Measurements from ENCODE around the gene GLIS1. TPM values are rescaled to one million over a fixed set of nuclear protein-coding genes. Genes with fewer than 3 reads are reported as not detected.

GLIS1 gene
- polyA plus RNA-seq, 10 donors = 0.13 to 1.6 (median 0.26) TPM; not detected in 5

DNA sequence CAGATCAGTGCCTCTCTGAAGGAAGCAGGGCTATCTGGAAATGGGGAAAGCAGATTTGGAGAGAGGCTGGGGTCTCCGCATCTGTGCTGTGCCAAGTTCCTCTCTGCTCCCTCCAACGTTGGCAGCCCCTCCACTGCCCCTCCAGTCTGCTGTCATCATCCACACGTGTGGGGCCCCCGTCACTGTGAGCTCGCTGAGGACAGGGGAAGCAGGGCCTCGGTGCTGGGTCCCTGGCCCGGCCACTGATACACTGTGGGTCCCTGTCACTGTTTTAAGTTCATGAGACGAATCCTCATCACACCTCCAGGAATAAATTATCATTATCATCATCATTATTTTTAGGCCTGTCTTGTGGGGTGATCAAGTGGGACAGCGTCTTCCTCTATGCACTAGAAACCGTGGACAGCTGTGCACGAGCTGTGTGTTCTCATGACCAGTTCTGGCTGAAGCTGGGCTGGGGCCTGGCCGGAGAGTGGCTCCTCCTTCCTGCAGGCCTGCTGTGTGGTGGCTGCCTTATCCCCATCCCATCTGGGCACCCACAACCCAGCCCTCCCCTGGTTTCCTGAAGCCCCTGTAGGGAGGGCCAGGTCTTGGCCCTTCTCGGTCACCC lies 227.5 kb downstream of the GLIS1 start:
- no peak for DNase-seq

DNA sequence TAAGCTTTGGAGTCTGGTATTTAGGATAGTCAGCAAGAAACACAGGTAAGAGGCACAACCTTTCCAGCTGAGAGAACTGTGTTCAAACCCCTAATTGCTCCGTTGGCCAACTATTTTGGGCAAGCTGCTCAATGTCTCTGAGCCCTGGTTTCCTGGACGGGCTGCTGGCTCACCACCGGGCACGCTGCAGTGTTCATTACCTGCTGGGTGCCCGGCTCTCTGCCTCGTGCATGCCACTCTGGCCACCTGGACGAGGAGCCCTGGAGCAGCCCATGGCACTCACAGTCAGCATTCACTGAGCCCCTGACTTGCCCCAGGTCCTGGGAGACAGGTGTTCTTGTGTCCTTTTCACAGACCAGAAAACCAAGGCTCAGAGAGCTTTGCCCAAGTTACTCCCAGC lies 228.7 kb downstream of the GLIS1 start:
- DNase-seq = no peak

DNA sequence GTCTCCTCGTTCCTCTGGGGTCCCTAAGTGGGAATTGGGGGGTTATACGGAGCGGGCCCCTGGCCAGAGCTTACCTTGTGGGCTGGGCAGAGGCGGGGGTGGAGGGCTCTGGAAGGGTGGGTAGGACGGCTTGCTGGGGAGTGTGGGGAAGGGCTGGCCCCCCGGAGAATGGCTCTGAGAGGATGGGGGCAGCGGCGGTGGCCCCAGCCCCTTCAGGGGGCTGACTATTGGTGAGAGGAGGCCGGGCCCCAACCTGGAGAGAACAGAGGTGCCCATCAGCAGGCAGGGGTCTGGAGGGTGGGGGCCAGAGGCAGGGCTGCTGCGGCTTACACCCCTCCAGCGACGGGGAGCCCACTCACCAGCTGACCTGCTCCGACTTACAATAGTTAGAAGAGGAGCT lies 229.2 kb downstream of the GLIS1 start:
- DNase-seq = no peak

DNA sequence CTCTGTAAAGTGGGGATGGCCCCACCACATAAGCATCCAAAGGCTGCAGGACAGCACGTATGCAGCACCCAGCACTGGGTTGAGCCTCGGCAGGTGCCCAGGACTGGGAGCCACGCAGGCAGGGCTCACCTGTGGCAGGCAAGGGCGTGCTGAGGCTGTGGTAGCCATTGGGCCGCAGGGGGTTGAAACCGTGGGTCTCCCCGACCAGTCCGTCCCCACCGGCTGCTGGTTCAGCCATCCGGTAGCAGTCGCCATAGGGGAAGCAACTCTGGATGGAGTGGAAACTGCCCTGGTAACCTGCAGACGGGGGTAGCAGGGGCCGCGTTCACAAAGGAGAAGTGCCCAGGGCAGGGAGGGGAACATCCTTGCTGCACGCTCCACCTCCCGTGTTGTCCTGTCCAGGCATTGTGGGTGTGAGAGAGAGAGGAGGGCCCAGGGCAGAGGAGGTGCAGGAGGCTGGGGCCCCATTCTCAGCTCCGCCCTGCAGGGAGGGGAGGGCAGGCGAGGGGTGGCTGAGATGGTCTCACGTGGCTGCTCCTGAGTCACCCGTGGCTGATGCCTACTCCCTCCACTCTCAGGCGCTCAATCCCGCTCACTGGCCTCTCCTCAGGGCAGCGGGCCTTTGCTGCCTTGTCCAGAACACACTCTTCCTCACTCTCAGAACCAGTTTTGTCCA lies 229.8 kb downstream of the GLIS1 start:
- no peak for DNase-seq

DNA sequence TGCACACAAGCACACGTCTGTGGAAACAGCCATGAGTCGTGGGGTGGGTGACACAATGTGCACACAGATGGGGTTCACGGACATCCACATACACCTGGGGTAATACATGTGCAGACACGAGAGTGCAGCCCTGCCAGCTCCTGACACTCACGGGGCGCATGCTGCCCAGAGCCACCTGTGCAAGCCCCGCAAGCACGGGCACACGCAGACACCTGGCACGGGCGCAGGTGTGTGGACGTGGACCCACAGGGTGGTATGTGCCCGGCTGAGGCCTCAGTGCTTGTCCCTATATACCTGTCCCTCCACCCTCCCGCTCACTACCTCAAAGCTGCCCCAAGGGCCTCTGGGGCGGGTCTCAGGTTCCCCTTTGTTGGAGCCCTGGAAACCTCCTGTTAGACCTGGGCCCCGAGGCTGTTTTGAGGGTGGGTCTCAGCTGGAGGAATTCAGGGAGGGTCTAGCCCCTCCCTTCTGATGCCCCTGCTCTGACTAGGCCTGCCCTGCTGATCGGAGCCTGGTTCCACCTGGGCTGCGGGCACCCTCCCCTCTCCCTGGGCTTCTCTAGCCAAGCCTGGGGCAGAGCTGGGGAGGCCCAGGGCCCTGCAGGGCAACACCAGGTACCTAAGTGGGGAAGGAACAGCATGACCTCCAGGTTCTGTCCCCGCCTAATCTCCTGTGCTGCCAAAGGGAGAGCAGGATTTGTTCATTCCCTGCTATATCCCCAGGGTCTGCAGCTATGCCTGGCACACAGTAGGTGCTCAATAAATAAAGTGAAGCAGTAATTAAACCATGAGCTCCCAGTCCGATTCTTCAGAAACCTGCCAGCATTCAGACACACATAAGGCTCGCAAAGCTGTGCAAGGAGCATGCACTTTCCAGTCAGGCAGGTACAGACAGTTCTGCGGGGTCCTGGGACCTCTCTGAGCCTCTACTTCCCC lies 230.6 kb downstream of the GLIS1 start:
- no peak for DNase-seq

DNA sequence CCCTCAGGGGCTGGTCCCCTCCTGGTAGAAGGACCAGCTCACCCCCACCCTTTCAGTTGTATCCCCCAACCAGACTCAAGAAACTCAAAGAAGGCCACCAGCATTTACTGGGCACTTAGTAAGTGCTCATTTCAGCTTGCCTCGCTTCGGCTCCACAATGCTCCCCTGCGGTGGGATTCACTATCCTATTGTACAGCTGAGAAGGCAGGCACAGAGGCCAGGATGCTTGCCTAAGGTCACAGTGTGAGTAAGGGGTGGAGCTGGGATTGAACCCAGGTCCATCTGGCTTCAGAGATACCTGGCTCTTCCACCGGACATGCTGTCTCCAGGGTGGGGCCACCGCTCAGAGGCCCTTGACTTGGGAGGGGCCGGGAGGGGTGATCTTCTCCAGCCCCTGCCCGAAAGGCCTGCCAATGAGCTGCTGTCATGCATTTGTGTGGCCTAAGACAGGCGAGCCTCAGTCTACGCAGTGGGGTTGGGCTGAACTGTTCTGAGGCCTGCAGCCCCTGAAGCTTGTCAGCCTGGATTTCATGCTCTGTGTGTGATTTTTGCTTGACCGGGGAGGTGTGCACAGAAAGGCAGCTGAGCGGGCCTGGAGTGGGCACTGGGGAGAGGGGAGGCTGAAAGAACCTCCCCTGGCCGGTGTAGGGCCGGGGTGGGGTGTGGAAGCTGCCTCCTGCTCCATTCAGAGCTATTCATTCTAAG lies 231.7 kb downstream of the GLIS1 start:
- DNase-seq = no peak

DNA sequence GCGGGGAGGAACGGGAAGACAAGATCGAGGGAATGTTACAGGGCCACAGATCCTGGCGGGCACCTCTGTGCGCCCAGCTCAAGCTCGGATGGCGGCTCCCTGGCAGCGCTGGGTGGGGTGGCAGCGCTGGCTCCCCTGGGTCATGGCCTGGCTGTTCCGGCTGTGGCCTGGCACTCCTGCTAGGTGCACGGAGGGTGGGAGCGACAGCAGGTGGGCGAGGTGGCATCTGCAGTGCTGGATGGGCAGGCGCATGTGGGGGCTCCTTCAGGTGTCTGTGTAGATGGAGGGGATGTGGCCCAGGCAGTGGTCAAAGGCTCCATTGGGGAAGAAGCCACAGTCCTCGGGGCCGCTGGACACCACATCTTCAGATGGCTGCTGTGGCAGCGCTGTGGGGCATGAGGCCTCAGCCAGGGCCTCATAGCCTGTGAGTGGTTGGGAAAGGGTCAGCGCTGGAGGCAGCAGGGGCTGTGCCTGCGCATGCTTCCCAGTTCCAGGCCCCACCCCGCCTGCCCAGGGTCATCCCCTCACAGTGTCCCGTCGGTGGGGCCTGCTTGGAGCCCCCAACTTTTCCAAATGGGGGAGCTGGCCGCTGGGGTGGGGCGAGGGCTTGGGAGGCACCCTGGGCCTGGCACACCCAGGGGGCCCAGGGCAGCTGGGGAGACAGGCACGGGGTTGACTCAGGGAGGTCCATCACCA lies 232.5 kb downstream of the GLIS1 start:
- DNase-seq = no peak

DNA sequence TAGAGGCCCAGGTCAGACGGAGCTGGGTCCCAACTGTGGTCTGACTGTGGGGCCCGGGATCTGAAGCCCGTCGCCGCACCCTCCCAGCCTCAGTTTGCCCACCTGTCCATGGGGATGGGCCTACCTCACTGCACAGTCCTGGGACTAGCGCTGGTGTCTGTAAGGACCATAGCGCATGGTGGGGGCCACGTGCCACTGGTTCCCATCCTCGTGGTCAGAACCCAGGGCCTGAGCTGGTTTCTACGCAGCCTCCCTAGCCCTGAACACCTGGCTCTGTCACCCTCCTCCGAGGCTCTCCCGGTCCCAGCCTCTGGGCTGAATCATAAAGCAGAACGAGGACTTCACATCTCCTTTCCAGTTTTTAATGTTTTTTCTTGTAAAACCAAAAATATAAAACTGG lies 233.1 kb downstream of the GLIS1 start:
- DNase-seq = no peak

DNA sequence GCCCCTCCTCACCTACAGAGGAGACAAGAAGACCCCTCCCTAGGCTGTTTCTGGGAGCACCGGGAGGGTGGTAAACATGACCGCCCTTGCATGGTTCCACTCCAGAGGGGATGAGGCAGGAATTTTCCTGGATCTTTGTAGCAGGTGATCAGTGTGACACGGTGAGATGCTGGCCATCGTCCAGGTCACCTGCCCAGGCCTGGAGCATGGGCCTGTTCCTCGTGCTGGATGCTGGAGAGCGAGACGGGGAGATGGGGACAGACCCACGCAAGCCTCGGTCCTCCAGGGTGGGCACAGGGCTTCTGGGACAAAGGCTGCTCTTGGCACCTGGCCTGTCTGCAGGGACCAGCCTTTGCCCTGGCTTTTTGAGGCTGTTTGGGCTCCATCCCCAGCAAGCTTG lies 233.6 kb downstream of the GLIS1 start:
- no peak for DNase-seq

DNA sequence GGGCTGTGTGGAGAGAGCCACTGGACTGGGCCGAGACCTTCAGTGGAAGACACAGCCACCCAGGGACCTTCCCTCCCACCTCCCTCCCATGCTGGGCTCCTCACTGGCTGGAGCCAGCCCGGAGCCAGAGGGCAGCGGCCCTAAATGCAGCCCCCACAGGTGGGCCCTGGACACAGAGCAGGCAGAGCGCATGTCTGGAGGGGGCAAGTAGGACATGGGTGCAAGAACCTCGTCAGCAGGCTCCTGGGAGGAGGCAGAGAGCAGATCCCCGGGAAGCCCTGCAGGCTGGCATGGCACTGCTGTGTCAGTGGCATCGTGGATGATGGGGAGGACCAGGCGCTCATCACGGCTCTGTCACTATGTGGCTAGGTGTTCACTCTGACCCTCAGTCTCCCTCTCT lies 234.1 kb downstream of the GLIS1 start:
- no peak for DNase-seq

DNA sequence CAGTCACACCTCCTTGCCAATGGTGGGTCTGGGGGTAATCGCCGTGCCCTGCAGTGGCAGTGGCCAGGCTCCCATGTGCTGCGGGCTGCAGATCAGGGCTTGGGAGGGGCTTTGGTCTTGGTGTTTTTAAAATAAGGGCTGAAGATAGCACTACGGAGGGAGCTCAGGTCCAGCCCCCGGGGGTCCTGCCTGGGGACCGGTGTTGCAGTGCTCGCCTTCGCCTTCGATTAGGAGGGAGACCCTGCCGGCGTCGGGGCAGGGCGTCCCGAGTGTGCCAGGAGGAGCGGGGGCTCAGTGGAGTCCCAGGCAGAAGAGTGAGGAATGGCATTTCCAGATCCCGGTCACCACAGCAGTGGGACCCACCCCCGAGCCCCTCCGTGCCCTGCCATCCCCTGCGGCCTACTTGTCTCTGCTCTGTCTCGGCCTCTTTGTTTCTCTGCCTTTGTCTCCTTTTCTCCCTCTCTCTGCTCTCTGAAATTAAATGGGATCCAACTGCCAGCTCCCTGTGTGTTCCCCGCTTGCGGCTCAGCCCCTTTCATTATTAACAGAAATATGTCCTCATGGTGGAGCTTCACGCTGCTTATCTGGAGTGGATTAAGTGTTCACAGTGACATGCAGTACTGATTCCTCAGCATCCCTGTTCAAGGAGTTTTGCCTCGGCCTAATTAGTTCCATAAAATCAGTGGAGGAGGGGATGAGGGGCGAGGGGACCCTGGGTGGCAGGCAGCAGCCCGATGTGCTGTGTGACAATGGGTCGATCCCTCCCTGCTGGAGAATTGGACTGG lies 235.3 kb downstream of the GLIS1 start:
- no peak for DNase-seq

DNA sequence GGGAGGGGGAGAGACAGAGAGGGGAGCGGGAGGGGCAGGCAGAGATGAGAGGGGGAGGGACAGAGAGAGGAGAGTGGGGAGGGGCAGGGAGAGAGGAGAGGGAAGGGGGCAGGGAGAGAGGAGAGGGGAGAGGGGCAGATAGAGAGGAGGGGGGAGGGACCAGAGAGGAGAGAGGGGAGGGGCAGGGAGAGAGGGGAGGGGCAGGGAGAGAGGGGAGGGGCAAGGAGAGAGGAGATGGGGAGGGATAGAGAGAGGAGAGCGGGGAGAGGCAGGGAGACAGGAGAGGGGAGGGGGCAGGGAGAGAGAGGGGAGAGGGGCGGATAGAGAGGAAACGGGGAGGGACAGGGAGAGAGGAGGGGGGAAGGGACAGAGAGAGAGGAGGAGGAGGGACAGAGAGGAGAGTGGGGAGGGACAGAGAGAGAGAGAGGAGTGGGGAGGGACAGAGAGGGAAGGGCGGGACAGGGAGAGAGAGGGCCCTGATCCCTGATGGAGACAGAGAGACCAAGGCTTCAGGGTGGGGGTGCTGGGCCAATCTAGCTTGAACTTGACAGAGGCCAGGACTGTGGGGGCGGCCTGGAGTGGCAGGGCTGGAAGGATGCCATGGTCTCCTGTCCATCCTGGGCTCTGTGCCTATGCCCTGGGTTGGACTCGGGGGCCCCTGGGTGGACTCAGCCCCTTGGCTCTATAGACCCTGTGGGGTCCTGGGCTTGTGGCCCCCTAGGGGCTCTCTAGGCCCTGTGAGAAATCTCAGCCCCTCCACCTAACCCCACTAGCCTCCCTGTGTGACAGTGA lies 236.1 kb downstream of the GLIS1 start:
- no peak for DNase-seq

DNA sequence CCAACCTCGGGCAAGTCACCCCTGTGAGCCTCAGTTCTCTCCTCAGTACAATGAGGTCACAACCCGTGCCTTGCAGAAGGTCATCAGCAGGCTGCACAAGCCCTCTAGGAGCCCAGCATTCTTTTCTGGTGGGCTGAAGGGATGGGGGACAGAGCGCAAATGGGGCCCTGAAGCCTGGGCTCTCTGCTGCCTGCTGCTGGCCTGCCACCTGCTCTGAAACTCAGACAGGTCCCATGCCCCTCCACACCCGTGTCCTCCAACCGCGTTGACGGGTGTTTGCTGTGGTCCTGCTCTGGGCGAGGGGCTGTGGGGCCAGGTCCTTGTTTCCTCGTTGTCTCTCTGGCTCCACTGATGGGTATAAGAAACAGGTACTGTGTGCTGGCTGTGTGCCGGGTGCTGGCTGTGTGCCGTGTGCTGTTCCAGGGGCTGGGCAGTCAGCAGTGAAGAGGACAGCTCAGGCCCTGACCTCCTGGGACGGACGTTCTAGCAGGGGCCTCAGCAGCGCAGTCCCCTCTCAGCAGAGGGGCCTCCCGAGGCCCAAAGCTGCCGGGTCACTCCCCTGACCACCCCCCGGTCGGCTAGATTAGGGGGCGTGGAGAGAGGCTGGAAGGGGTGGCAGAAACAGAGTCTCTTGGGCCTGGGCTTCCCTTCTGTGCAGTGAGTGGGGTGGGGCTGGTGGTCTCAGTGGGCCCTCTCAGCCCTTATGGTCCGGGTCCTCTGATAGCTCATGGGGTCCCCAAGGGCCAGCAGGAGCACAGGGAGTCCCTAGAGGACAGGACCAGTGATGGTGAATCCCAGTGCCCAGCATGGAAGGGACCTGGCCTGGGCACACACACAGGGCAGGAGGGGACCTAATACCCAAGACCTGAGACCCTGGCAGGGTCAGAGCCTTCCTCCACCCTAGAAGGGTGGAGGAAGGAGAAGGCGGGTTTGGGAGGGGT lies 237.6 kb downstream of the GLIS1 start:
- no peak for DNase-seq

DNA sequence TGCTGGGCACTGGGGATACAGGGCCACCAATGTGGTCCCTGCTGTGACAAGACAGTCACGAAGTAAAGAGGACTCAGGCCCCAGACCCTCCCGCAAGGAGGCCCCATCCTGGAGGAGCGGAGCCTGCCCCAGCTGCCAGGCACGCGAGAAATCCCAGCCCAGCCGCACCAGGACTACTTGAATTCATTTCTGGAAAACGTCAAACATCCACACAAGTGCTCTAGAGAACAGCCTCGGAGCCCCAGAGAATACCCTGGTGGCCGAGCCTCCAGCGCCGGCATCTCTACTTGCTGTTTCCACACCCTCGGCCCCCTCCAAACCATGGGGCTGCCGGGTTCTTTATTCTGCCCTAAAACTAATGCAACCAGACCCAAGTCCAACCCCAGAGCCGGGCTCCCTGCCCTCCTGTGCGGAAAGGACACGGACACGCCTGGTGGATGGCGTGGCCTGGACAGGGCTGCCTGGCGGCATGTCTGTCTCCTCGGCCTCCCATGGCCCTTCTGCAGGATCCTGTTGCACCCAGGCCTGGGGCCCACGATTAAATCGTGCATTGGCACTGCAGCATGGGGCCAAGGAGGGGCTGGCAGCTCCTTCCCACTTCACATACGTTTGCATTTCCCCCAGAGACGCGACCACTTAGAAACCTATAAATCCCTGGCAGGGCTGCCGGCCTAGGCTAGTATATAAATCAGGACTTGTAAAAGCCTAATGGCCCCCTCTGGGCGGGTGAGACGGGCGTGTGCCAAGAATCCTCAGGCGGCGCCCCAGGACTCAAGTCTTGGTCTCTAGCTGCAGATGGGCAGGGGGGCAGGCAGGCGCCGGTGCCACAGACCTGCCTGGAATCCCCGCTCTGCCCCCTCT lies 238.5 kb downstream of the GLIS1 start:
- no peak for DNase-seq

DNA sequence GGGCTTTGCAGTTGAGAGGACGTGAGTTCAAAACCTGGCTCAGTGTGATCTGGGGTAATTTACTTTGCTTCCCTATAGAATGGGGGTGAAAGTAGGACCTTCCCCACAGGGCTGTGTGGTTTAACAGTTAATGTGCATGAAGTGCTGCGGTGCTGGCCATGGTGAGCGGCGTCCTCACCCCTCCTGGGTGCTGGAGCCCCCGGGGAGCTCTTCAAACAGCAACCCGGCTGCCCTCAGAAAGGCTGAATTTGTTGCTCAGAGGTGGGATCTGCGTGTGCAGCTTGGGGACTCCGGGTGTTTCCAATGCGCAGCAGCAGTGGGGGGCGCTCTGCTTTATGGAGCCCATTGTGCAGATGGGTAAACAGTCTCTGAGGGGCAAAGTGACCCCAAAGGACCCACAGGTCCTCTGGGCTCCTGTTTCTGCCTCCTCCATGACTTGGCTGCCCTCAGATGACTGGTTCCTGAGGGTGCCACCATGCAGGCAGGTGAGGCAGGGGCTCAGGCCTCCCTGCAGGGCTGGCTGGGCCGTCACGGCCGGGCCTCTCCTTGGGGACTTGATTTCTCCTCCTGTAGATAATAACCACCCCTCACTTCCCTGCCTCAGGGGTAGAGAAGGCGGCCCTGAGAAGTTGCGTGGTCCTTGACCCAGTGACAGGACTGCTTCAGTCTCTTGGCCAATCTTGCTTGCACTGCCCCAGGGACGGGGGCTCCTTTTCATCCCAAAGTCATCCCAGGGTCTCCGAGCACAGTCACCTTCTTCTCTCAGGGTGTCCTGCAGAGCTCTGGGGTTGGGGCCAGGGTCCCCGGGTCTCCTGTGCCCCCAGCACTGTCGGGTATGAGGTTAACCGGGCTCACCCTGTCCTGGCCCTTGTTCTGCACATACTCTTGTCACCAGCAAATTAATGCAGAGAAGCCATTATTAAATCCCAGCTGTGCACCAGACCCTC lies 239.4 kb downstream of the GLIS1 start:
- no peak for DNase-seq

DNA sequence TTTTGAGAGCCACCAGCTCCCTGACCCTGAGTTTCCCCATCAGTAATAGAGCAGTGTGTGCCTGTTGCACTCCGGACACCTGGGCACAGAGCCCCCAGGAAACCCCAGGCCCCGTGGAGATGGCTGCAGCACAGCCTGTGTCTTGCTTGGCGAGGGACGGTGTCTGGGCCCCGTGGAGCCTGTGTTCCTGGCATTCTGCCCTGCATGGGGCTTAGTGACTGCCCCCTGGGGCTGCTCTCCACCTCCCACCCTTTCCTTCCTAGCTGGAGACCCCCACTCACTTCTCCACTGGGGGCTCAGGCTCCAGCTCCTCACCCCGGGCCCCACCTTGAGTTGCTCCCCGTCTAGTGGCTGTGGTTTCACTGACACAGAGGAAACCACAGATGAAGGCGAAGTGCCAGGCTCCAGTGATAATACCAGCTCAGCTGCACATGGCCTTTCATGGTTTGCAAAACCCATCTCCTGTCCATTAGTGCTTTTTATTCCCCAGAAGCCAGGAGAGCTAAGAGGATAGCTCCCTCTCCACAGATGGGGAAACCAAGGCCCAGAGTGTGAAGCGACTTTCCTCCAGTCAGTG lies 240.3 kb downstream of the GLIS1 start:
- DNase-seq = no peak

All from muscle of back (tissue), 11 donors.